Vagina (tissue), 2 donors: ENCODE results near the gene HBEGF. TPM values are rescaled to one million over a fixed set of nuclear protein-coding genes. Genes with fewer than 3 reads are reported as not detected.

Experiments
- DNase-seq, 2 donors: peaks; one replicate each; pipeline ENCODE4 v3.0.0-alpha.2; 2017; ENCODE audit errors: extremely low spot score in 2 of 2
- H3K27ac ChIP-seq: fragments of 200-600 bp; sonication (generic); one replicate; pipeline ENCODE4 v1.5.1; 2019
- H3K27me3 ChIP-seq: fragments of 200-600 bp; sonication (generic); one replicate; pipeline ENCODE4 v1.5.1; 2019
- H3K36me3 ChIP-seq, 2 donors: fragments of 200-600 bp; sonication (generic); one replicate each; pipeline ENCODE4 v1.5.1; 2017 to 2019
- H3K4me1 ChIP-seq: fragments of 200-600 bp; sonication (generic); one replicate; pipeline ENCODE4 v1.5.1; 2019
- H3K4me3 ChIP-seq, 2 donors: fragments of 200-600 bp; sonication (generic); 1 replicate in 1 of 2; 2 replicates in 1 of 2; pipeline ENCODE4 v1.5.1; 2016 to 2019
- H3K9me3 ChIP-seq: fragments of 200-600 bp; sonication (generic); one replicate; pipeline ENCODE4 v1.5.1; 2019
- CTCF ChIP-seq, 3 experiments: fragments of 450-650 bp in 2 of 3; fragments of 200-600 bp in 1 of 3; sonication (generic) in 1 of 3; IDR thresholded peaks; one replicate each; pipeline ENCODE4 v1.5.1; 2017 to 2019; ENCODE audit warnings: antibody characterized with exemption in 3 of 3, mild to moderate bottlenecking in 2 of 3, moderate library complexity in 2 of 3
- POLR2A ChIP-seq, 2 donors: fragments of 450-650 bp; IDR thresholded peaks; one replicate each; pipeline ENCODE4 v1.6.1; 2017; ENCODE audit warnings: antibody characterized with exemption in 2 of 2, mild to moderate bottlenecking in 2 of 2, moderate library complexity in 2 of 2
- POLR2AphosphoS5 ChIP-seq, 2 donors: sonication (generic); formaldehyde crosslinking; IDR thresholded peaks; one replicate each; pipeline ENCODE4 v1.9.0; 2017; ENCODE audit warnings: antibody characterized with exemption in 2 of 2, mild to moderate bottlenecking in 2 of 2, low read depth in 1 of 2; ENCODE audit not compliant: insufficient read depth in 1 of 2
- intact Hi-C: fragments of 100-400 bp; cut with DNase I; formaldehyde crosslinking; loops from one replicate; pipeline ENCODE4 v1.15.1; 2023
- total RNA-seq: library from RNA; depleted of rRNA; stranded (reverse); fragments of >200 nt; gene quantifications from one replicate; pipeline ENCODE4 v1.2.3, GENCODE V29; 2016

The HBEGF gene
- total RNA-seq, 1 donor from 2014 or later: 16.2 TPM

DNA sequence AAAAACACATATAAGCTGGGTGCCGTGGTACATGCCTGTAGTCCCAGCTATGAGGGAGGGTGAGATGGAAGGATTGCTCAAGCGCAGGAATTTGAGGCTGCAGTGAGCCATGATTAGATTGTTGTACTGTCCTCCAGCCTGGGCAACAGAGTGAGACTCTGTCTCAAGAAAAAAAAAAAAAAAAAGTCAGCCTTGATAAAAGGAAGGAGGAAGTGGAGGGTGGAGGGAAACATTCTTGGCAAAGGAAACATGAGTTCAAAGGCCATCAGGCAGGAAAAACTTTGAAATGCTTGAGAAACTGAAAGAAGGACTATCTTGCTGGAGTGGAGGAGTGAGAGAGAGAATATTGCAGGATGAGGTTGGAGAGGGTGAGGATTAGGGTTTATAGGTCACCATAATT is 36.9 kb upstream of the HBEGF start:
- Histone ChIP-seq H3K27me3 (no peaks in the 10 kb centered on the region), H3K36me3 (no peaks in the 10 kb centered on the region), H3K4me3 (no peak overlapping the region), H3K9me3 (no peaks in the 10 kb centered on the region), H3K27ac (no peak overlapping the region), H3K4me1 (no peaks in the 10 kb centered on the region)
- intact Hi-C loops: no loop called here
- no peak for DNase-seq
- TF ChIP-seq POLR2AphosphoS5 (IDR thresholded peaks at IDR 0.05; ENCODE audit: insufficient read depth in 1 of 2, low read depth in 1 of 2): no peak
- no peak for TF ChIP-seq POLR2A (IDR thresholded peaks at IDR 0.05)
- TF ChIP-seq CTCF (IDR thresholded peaks at IDR 0.05): no peak

- no peak overlapping the region for H3K27ac ChIP-seq
- intact Hi-C loops: no loop called here
- no peaks in the 10 kb centered on the region for H3K27me3 ChIP-seq
- H3K4me1 ChIP-seq: no peaks in the 10 kb centered on the region
- H3K36me3 ChIP-seq: no peaks in the 10 kb centered on the region
- no peaks in the 10 kb centered on the region for H3K9me3 ChIP-seq
- DNase-seq: no peak
- no peak overlapping the region for H3K4me3 ChIP-seq
- TF ChIP-seq POLR2AphosphoS5 (IDR thresholded peaks at IDR 0.05; ENCODE audit: insufficient read depth in 1 of 2, low read depth in 1 of 2) (no peak), POLR2A (IDR thresholded peaks at IDR 0.05) (no peak), CTCF (IDR thresholded peaks at IDR 0.05) (no peak)
Measured at GRCh38 chr5:140382866-140383265, 36.5 kb upstream of the HBEGF start.

DNA sequence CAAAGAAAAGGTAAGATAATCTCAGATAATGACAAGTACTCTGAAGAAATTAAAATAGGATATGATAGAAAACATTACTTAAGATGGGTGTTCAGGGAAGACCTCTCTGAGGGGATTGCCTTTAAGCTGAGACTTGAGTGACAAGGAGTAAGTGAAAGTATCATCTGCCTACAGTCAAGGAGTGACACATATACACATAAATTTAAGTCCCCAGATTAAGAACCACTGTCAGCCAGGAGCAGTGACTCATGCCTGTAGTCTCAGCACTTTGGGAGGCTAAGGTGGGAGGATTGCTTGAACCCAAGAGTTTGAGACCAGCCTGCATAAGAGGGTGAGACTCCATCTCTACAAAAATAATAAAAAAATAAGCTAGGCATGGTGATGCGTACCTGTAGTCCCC is 35.6 kb upstream of the HBEGF start:
- Histone ChIP-seq H3K27ac (no peak overlapping the region), H3K4me3 (no peak overlapping the region), H3K27me3 (no peaks in the 10 kb centered on the region), H3K9me3 (no peaks in the 10 kb centered on the region), H3K36me3 (no peaks in the 10 kb centered on the region), H3K4me1 (no peaks in the 10 kb centered on the region)
- TF ChIP-seq POLR2AphosphoS5 (IDR thresholded peaks at IDR 0.05; ENCODE audit: insufficient read depth in 1 of 2, low read depth in 1 of 2) (no peak), POLR2A (IDR thresholded peaks at IDR 0.05) (no peak), CTCF (IDR thresholded peaks at IDR 0.05) (no peak)
- intact Hi-C loops: no loop called here
- DNase-seq: no peak

GRCh38 chr5:140381351-140381750 is 34.9 kb upstream of the HBEGF start:
- Histone ChIP-seq H3K36me3 (no peaks in the 10 kb centered on the region), H3K9me3 (no peaks in the 10 kb centered on the region), H3K4me1 (no peaks in the 10 kb centered on the region), H3K4me3 (no peak overlapping the region), H3K27me3 (no peaks in the 10 kb centered on the region), H3K27ac (no peak overlapping the region)
- DNase-seq: no peak
- no peak for TF ChIP-seq POLR2A (IDR thresholded peaks at IDR 0.05)
- no peak for TF ChIP-seq CTCF (IDR thresholded peaks at IDR 0.05)
- intact Hi-C loops: no loop called here

DNA sequence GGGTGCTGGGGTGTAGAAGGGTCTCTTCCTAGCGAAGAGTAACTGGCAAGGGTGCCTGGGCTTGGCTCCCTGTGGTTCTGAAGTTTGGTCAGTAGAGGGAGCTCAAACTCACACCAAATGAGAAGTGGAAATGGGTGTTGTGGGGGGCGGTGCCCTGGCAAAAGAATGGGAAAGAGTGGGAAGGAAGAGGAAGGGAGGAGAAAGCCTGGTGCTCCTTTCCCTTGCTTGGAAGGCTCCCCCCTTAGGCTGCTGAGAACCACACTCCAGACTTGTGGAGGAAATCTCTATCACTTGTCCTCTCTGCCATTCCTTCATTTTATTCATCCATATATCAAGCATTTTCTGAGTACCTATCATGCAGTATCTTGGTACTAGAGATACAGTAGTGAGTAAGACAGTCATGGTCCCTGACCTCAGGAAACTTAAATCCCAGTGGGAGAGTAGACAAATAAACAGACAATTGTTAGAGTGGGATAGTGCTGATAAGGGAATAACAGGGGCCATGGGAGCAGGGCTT is 26.6 kb upstream of the HBEGF start:
- TF ChIP-seq CTCF (IDR thresholded peaks at IDR 0.05) (peak; percentile 57 to 68 (median 62)), POLR2A (IDR thresholded peaks at IDR 0.05) (no peak), POLR2AphosphoS5 (IDR thresholded peaks at IDR 0.05; ENCODE audit: insufficient read depth in 1 of 2, low read depth in 1 of 2) (peak in 1 of 2 donors; percentile 15)
- DNase-seq: no peak
- H3K36me3 ChIP-seq: no peaks in the 10 kb centered on the region
- intact Hi-C loops: no loop called here
- no peak overlapping the region for H3K4me3 ChIP-seq
- H3K27me3 ChIP-seq: no peaks in the 10 kb centered on the region
- no peaks in the 10 kb centered on the region for H3K9me3 ChIP-seq
- peaks cover 10% of the 10 kb centered on the region for H3K4me1 ChIP-seq
- no peak overlapping the region for H3K27ac ChIP-seq
